A549 treated with AZD2906 at 1 μM for 4 hours (cell line): ENCODE data around the gene SNAPC2. TPM values are rescaled to one million over a fixed set of nuclear protein-coding genes. Genes with fewer than 3 reads are reported as not detected.

Source experiments
- total RNA-seq: library from RNA; stranded (reverse); fragments of 200-300 nt; extraction: Qiagen RNA extraction; gene quantifications from 5 replicates; pipeline ENCODE4 v1.2.3, GENCODE V29; 2022

SNAPC2 gene, protein sequence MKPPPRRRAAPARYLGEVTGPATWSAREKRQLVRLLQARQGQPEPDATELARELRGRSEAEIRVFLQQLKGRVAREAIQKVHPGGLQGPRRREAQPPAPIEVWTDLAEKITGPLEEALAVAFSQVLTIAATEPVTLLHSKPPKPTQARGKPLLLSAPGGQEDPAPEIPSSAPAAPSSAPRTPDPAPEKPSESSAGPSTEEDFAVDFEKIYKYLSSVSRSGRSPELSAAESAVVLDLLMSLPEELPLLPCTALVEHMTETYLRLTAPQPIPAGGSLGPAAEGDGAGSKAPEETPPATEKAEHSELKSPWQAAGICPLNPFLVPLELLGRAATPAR
- total RNA-seq = 20.6 to 32.3 TPM (median 29.6 TPM) in 5 replicates

DNA sequence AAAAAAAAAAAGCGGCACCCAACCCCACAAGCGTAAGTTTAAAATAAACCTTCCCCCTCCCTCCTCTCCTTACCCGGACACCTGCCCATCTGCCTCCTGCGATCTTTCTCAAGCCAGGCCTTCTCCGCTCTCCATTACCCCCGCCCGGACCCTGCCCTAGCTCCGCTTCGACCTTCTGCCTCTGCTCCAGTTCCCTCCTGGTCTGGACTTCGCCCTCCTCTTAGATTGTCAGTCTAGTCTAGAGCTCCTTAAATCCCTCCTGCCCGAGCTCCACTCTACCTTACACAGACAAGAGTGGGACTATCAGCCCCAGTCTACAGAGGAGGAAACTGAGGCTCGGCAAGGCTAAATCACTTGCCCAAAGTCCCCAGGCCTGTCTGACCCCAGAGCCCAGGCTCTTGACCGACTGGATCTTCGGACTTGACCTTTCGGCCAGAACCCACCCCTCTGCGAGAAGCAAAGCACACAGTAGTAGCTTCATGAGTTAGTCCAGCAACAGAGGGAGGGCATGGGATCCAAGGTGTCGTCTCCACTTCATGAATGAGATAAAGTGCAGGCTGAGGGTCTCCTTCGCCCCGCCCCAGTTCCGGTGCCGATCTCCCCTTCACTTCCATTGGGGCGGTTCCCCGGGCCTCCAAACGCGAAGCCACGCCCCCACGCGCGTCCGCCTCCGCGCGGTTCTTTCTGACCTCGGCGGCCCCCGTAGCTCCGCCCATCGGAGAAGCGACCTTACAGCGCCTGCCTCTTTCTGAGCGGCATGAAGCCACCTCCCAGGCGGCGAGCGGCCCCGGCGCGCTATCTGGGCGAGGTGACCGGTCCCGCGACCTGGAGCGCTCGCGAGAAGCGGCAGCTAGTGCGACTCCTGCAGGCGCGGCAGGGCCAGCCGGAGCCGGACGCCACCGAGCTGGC is at the start of gene SNAPC2:
Gene SNAPC2, plus strand, starts transcription at position 729 of the 909 bp plus-strand sequence. Its CDS starts 29 bp downstream, at position 758.

GRCh38 chr19:7874076-7874896 is 45.9 kb upstream of the SNAPC2 start, which contains the start of gene PRR36:
Gene PRR36 (minus strand): TSS chr19:7874390. CDS start chr19:7873689, 701 bp downstream.

GRCh38 chr19:7888145-7888825 is 31.9 kb upstream of the SNAPC2 start, which contains the start of gene LRRC8E:
Gene LRRC8E (plus strand): TSS chr19:7888510. CDS start chr19:7895604, 7,094 bp downstream.

GRCh38 chr19:7903244-7904073 is 16.7 kb upstream of the SNAPC2 start, which contains the start of gene MAP2K7:
Gene MAP2K7 (plus strand): TSS chr19:7903877. CDS start chr19:7903945, 68 bp downstream.

GRCh38 chr19:7914598-7915045 is 5.5 kb upstream of the SNAPC2 start, which contains the start of gene TGFBR3L:
Gene TGFBR3L (plus strand): TSS chr19:7914830.

GRCh38 chr19:7926021-7926726 is 6.0 kb downstream of the SNAPC2 start, which contains the start of gene CTXN1:
Gene CTXN1 (minus strand): TSS chr19:7926135. CDS start chr19:7925538, 597 bp downstream.

GRCh38 chr19:7943444-7944176 is 23.5 kb downstream of the SNAPC2 start, which contains the start of gene TIMM44:
Gene TIMM44 (minus strand): TSS chr19:7943666. CDS start chr19:7943651, 15 bp downstream.

Other genes with a start within 250 kb of the SNAPC2 start
- not detected in 5 replicates for gene MCEMP1, start 243.2 kb upstream of the SNAPC2 start, total RNA-seq
- 38.4 to 108 TPM (median 106 TPM) in 5 replicates for gene TRAPPC5, start 239.5 kb upstream of the SNAPC2 start, total RNA-seq
- gene FCER2, start 218.2 kb upstream of the SNAPC2 start, total RNA-seq = not detected in 5 replicates
- gene CLEC4G, start 188.2 kb upstream of the SNAPC2 start, total RNA-seq = not detected in 5 replicates
- not detected in 5 replicates for gene CD209, start 172.8 kb upstream of the SNAPC2 start, total RNA-seq
- not detected in 5 replicates for gene CLEC4M, start 157.1 kb upstream of the SNAPC2 start, total RNA-seq
- gene EVI5L, start 90.1 kb upstream of the SNAPC2 start, total RNA-seq = 1.3 to 1.9 TPM (median 1.5 TPM) in 5 replicates
- 0.28 to 0.51 TPM (median 0.39 TPM) in 5 replicates for gene PRR36, start 45.9 kb upstream of the SNAPC2 start, total RNA-seq
- 5.1 to 6.0 TPM (median 5.5 TPM) in 5 replicates for gene LRRC8E, start 31.8 kb upstream of the SNAPC2 start, total RNA-seq
- 11.3 to 15.6 TPM (median 13.9 TPM) in 5 replicates for gene MAP2K7, start 16.5 kb upstream of the SNAPC2 start, total RNA-seq
- 0.63 to 2.0 TPM (median 1.7 TPM) in 5 replicates for gene TGFBR3L, start 5.5 kb upstream of the SNAPC2 start, total RNA-seq
- gene CTXN1, start 5.8 kb downstream of the SNAPC2 start, total RNA-seq = 8.2 to 23.4 TPM (median 22.0 TPM) in 5 replicates
- 26.1 to 31.2 TPM (median 27.4 TPM) in 5 replicates for gene TIMM44, start 23.3 kb downstream of the SNAPC2 start, total RNA-seq
- gene ELAVL1, start 85.3 kb downstream of the SNAPC2 start, total RNA-seq = 60.3 to 70.8 TPM (median 65.5 TPM) in 5 replicates
- not detected in 5 replicates for gene CCL25, start 132.4 kb downstream of the SNAPC2 start, total RNA-seq
- not detected in 5 replicates for gene FBN3, start 229.3 kb downstream of the SNAPC2 start, total RNA-seq